Activated effector memory CD4-positive, alpha-beta T cell treated with anti-CD3 and anti-CD28 coated beads, Interleukin-2, amount 50 U/mL, for 16 hours (primary cell): ENCODE results near the gene ASL.
"Not testable (repeated sequence)": the region's sequence is repeated elsewhere in the genome, so short reads cannot be mapped to it uniquely, and the experiment has no call there.

Experiments used
- DNase-seq: peaks from one replicate; pipeline ENCODE4 v3.0.0-alpha.2; 2020

Gene ASL

GRCh38 chr7:66119245-66119850 lies 43.7 kb downstream of the ASL start:
- DNase-seq: no peak

DNA sequence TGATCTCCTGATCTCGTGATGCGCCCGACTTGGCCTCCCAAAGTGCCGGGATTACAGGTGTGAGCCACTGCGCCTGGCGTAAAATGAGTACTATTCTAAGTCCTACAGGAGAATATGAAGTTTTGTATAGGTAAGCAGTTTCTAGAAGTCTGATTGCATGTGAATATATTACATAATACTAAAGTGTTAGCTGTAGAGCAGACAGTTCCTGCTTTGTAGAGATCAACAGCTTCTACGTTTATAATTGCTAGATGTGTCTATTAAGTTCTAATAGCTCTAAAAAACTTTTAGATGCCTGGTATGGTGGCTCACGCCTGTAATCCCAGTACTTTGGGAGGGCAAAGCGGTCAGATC lies 47.5 kb downstream of the ASL start:
- no peak for DNase-seq

DNA sequence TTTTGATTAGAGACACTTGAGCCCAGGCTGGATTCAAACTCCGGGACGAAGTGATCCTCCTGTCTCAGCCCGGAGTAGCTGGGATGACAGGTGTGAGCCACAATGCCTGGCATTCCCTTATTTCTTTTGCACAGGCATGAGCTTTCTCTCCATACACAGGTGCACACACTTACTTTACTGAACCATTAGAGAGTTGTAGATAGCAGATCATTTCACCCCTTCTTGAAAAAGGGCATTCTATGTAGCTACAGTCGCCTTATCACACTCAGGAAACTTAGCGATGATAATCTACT lies 48.9 kb downstream of the ASL start:
- DNase-seq: not testable (repeated sequence)

- no peak for DNase-seq
These were observed 49.6 kb downstream of the ASL start for GRCh38 chr7:66125052-66125694.

DNA sequence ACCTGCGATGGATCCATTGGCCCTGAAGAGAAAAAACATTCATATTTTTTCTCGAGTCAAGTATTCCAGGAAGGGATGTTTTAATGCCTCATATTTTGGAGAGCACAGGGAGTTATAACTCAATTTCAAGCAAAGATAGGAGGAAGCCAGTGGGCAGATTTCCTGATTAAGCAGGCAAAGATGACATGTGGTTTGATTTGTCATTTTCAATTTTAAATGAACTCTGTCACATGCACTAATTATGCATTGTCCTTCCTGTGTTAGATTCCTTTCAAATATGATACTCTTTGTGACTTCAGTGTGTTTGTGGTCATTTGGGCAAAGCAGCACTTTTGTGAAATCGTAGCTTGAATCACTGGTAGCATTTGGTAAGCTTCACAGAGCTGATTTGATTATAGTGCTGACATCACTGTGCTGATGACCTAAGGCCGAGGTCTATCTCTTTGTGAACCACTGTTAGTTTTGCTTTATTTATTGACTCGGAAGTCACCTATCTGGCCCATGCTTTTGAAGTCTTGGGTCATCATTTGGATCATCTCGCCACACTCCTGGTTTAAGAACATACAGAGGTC lies 50.2 kb downstream of the ASL start:
- not testable (repeated sequence) for DNase-seq

DNA sequence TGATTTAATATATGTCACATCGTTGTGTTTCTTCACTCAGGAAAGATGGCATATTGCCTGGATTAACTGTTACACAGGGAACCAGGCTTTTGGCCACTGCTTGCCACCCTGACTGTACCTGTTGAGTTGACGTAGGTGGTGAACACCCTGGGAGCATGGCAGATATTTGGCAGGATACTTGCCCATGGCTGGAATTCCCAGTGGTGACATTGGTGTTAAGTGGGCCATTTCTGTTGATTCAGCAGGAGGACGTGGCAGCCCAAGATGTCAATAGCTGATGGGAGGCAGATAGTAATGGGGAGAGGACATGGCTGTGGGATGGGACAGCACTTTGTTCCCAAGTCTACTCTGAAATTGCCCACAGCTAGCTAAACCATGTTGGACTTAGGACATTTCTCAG lies 51.6 kb downstream of the ASL start:
- DNase-seq: not testable (repeated sequence)

DNA sequence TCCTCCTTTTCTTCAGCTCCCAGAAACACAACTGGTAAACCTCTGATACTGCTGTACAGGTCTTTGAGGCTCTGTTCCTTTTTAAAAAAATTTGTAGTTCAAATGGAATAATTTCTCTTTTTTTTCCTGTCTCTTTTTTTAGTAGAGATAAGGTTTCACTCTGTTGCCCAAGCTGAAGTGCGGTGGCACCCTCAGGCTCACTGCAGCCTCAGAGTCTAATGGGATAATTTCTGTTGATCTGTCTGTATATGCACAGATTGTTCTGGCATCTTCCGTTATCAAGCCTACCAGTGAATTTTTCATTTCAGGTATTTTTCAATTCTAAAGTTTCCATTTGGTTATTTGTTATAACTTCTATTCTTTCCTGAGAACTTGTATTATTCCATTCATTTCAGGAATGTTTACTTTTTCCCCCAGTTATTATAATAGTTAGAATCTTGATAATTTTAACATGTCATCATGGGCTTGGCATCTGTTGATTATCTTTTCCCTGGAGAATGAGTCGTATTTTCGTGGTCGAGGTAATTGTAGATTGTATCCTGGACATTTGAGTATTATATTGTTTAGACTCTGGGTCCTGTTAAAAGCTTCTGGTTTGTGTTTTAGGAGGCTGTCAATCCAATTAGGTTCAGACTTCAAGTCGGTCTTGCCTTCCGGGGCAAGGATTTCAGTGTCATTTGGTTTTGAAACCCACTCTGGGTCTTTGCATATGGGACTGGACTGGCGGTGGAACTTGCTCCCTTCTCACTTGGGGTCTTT lies 63.6 kb downstream of the ASL start:
- DNase-seq: no peak

GRCh38 chr7:66140924-66141323 lies 65.3 kb downstream of the ASL start:
- no peak for DNase-seq

- no peak for DNase-seq
These were observed 66.7 kb downstream of the ASL start for GRCh38 chr7:66142334-66142733.

- no peak for DNase-seq
These were observed 67.4 kb downstream of the ASL start for GRCh38 chr7:66142996-66143395.
